MM.1S (cell line): Measurements from ENCODE around the gene ARHGAP25.
A peak's percentile ranks its signal among the peaks of the same experiment; 100 is the strongest.

Source experiments
- DNase-seq: peaks from one replicate; pipeline ENCODE4 v3.0.0-alpha.2; 2015
- H2AFZ ChIP-seq: fragments of 300-600 bp; sonication (generic); 2 replicates; pipeline ENCODE4 v1.6.0; 2016; ENCODE audit warnings: antibody characterized with exemption, low read length
- H3F3A ChIP-seq: fragments of 300-600 bp; sonication (generic); 2 replicates; pipeline ENCODE4 v1.6.1; 2016; ENCODE audit warnings: mild to moderate bottlenecking, antibody characterized with exemption, low read length, moderate library complexity, mixed read lengths; ENCODE audit not compliant: insufficient read depth
- H3K27ac ChIP-seq: fragments of 300-600 bp; sonication (generic); 2 replicates; pipeline ENCODE4 v1.5.1; 2016; ENCODE audit warnings: mild to moderate bottlenecking, low read length
- H3K27me3 ChIP-seq: fragments of 300-600 bp; sonication (generic); replicated peaks from 2 replicates; pipeline ENCODE4 v1.6.0; 2016; ENCODE audit warnings: low read length; ENCODE audit not compliant: insufficient read depth
- H3K36me3 ChIP-seq: fragments of 300-600 bp; sonication (generic); replicated peaks from 2 replicates; pipeline ENCODE4 v1.6.1; 2016; ENCODE audit warnings: mild to moderate bottlenecking, low read length, mixed read lengths; ENCODE audit not compliant: insufficient read depth
- H3K4me1 ChIP-seq: fragments of 300-600 bp; sonication (generic); 2 replicates; pipeline ENCODE4 v1.6.1; 2016; ENCODE audit warnings: low read length, mixed read lengths
- H3K4me2 ChIP-seq: fragments of 300-600 bp; sonication (generic); 2 replicates; pipeline ENCODE4 v1.6.0; 2016; ENCODE audit warnings: low read depth, low read length
- H3K4me3 ChIP-seq: fragments of 300-600 bp; sonication (generic); 2 replicates; pipeline ENCODE4 v1.5.1; 2016; ENCODE audit warnings: low read length, mixed read lengths
- H3K79me2 ChIP-seq: fragments of 300-600 bp; sonication (generic); 2 replicates; pipeline ENCODE4 v1.6.1; 2016; ENCODE audit warnings: mixed run types, low read length, mixed read lengths
- H3K9ac ChIP-seq: fragments of 300-600 bp; sonication (generic); 2 replicates; pipeline ENCODE4 v1.6.1; 2016; ENCODE audit warnings: low read length, mixed read lengths
- H3K9me2 ChIP-seq: fragments of 300-600 bp; sonication (generic); replicated peaks from 2 replicates; pipeline ENCODE4 v1.6.1; 2016; ENCODE audit warnings: mild to moderate bottlenecking, low read length, mixed read lengths; ENCODE audit not compliant: insufficient read depth
- H3K9me3 ChIP-seq: fragments of 300-600 bp; sonication (generic); replicated peaks from 2 replicates; pipeline ENCODE4 v1.6.1; 2016; ENCODE audit warnings: mild to moderate bottlenecking, low read length, mixed read lengths; ENCODE audit not compliant: insufficient read depth
- H4K20me1 ChIP-seq: fragments of 300-600 bp; sonication (generic); 2 replicates; pipeline ENCODE4 v1.6.1; 2016; ENCODE audit warnings: mild to moderate bottlenecking, low read length, moderate library complexity, mixed read lengths; ENCODE audit not compliant: insufficient read depth
- CTCF ChIP-seq: fragments of 300-600 bp; sonication (generic); IDR thresholded peaks from 2 replicates; pipeline ENCODE4 v1.5.1; 2016; ENCODE audit warnings: antibody characterized with exemption, low read length, mixed read lengths
- EZH2 ChIP-seq: fragments of 300-600 bp; sonication (generic); optimal IDR thresholded peaks from 2 replicates; pipeline ENCODE3; 2017; ENCODE audit warnings: low read depth, mild to moderate bottlenecking, antibody characterized with exemption, low read length, mixed read lengths
- EZH2phosphoT487 ChIP-seq: fragments of 300-600 bp; sonication (generic); IDR thresholded peaks from 2 replicates; pipeline ENCODE4 v1.6.1; 2018; ENCODE audit warnings: antibody characterized with exemption, low read length

The ARHGAP25 gene

DNA sequence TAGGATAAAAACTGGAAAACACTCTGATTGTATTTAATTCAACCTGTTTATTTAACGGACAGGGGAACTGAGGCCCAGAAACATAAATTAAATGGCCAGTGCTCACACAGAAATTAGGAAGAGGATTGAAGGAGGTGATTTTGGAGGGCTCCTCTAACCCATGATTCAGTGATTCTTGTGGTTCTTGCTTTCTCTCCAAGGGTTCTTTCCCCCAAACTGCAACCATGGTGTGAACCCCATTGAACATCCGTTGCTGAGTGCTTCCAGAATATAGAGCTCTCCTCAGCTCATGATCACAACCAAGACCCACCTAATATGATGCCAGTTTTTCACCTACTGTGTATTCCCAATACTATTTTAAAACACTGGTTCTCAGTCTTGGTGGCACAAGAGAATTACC, 95.1 kb downstream of the ARHGAP25 start:
- TF ChIP-seq EZH2 (no peak), EZH2phosphoT487 (no peak), CTCF (no peak)
- Histone ChIP-seq H3K9me2 (no peaks in the 10 kb centered on the region), H3K9me3 (no peaks in the 10 kb centered on the region), H3K27me3 (no peaks in the 10 kb centered on the region), H3K27ac (no peak overlapping the region; the same call in 1 of the 2 replicates), H3F3A (peaks cover 23% of the 10 kb centered on the region), H3K4me2 (peak overlapping the region; percentile 2; the same call in 1 of the 2 replicates), H2AFZ (no peak overlapping the region), H3K9ac (no peak overlapping the region), H3K4me1 (peaks cover 39% of the 10 kb centered on the region), H3K36me3 (no peaks in the 10 kb centered on the region), H3K79me2 (no peaks in the 10 kb centered on the region), H3K4me3 (no peak overlapping the region), H4K20me1 (no peaks in the 10 kb centered on the region)
- no peak for DNase-seq

DNA sequence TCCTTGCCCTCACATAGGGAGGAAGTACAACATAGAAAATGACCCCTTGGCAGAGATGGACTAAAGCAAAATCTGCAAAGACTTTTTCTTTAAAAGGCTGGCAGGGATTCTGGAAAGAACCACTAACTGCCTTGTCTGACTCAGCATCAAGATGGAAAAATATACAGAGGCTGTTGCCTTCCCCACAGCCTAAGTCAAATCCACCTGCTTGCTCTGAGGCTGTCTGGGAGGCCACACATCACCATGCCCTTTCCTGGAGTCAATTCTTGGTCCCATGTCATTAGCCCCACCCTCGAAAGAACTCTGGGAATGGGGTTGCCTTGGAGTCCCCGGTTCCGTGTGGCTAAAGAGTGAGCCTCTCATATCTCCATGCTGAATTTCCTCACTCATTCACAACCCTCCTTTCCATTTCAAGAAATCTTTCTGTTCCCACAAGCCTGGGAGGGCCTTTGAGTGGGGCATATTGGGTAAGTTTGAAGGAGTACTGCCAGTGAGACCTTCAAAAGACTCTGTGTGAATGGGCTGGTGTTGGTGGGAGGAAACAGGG, 97.1 kb downstream of the ARHGAP25 start:
- no peaks in the 10 kb centered on the region for H3K9me2 ChIP-seq
- DNase-seq = no peak
- peaks cover 29% of the 10 kb centered on the region for H3F3A ChIP-seq
- peaks cover 57% of the 10 kb centered on the region for H3K4me1 ChIP-seq
- H3K27me3 ChIP-seq = no peaks in the 10 kb centered on the region
- no peaks in the 10 kb centered on the region for H3K79me2 ChIP-seq
- peak overlapping the region; percentile 52 for H3K9ac ChIP-seq
- H3K4me3 ChIP-seq = peak overlapping the region; percentile 15; the same call in 1 of the 2 replicates
- peak overlapping the region; percentile 44 for H2AFZ ChIP-seq
- H4K20me1 ChIP-seq = no peaks in the 10 kb centered on the region
- TF ChIP-seq EZH2 (no peak), EZH2phosphoT487 (no peak), CTCF (no peak)
- no peaks in the 10 kb centered on the region for H3K9me3 ChIP-seq
- H3K36me3 ChIP-seq = no peaks in the 10 kb centered on the region
- peak overlapping the region; percentile 92 for H3K27ac ChIP-seq
- H3K4me2 ChIP-seq = peak overlapping the region; percentile 83

- Histone ChIP-seq H3K9ac (peak overlapping the region; percentile 52), H3F3A (peaks cover 35% of the 10 kb centered on the region), H4K20me1 (no peaks in the 10 kb centered on the region), H3K36me3 (no peaks in the 10 kb centered on the region), H3K4me2 (peak overlapping the region; percentile 83), H2AFZ (peak overlapping the region; percentile 44), H3K4me1 (peaks cover 63% of the 10 kb centered on the region), H3K27ac (peak overlapping the region; percentile 92), H3K27me3 (no peaks in the 10 kb centered on the region), H3K4me3 (peak overlapping the region; percentile 15; the same call in 1 of the 2 replicates), H3K9me2 (no peaks in the 10 kb centered on the region), H3K79me2 (no peaks in the 10 kb centered on the region), H3K9me3 (no peaks in the 10 kb centered on the region)
- TF ChIP-seq EZH2 (no peak), CTCF (no peak), EZH2phosphoT487 (no peak)
- peak; percentile 76 for DNase-seq
Measured at GRCh38 chr2:68832233-68832869, 97.7 kb downstream of the ARHGAP25 start.
